H1 (cell line): ENCODE measurements around the gene ASCL5. TPM values are rescaled to one million over a fixed set of nuclear protein-coding genes. Genes with fewer than 3 reads are reported as not detected.
A peak's percentile ranks its signal among the peaks of the same experiment; 100 is the strongest.

ENCODE experiments used
- CTCF ChIA-PET: fragments of 300-600 bp; sonication (Branson Sonifier 250); formaldehyde crosslinking; loops from one replicate; lab custom pipeline; 2021; ENCODE audit not compliant: partially characterized antibody; lab: Charles Lee
- POLR2A ChIA-PET: fragments of 300-600 bp; sonication (Branson Sonifier 250); formaldehyde crosslinking; loops from one replicate; lab custom pipeline; 2021; ENCODE audit warnings: inconsistent platforms; ENCODE audit not compliant: partially characterized antibody; lab: Charles Lee
- DNase-seq, 2 experiments: peaks; one replicate each; pipeline versions ENCODE4 v3.0.0 to v3.0.0-alpha.2; 2010 to 2022; ENCODE audit warnings: low spot score in 2 of 2, low read depth in 1 of 2, mixed read lengths in 1 of 2
- FAIRE-seq: peaks from 2 replicates; lab custom pipeline; 2011; peaks lifted over from hg19 to GRCh38; lab: Jason Lieb, UNC
- H2AFZ ChIP-seq: 2 replicates; pipeline ENCODE4 v1.8.1; 2012; ENCODE audit warnings: low read length, inconsistent platforms
- H2AK5ac ChIP-seq: 2 replicates; pipeline ENCODE4 v1.6.1; 2013; ENCODE audit warnings: low read depth, low read length
- H2BK120ac ChIP-seq: replicated peaks from 2 replicates; pipeline ENCODE3; 2013; ENCODE audit warnings: low read depth, low read length, inconsistent platforms
- H2BK12ac ChIP-seq: 2 replicates; pipeline ENCODE4 v1.6.1; 2013; ENCODE audit warnings: low read depth, low read length
- H2BK15ac ChIP-seq: 2 replicates; pipeline ENCODE4 v1.6.1; 2013; ENCODE audit warnings: low read length
- H2BK20ac ChIP-seq: 2 replicates; pipeline ENCODE4 v1.6.1; 2013; ENCODE audit warnings: low read length
- H2BK5ac ChIP-seq: 2 replicates; pipeline ENCODE4 v1.6.1; 2013; ENCODE audit warnings: low read depth, low read length
- H3K14ac ChIP-seq: 2 replicates; pipeline ENCODE4 v1.6.1; 2013; ENCODE audit warnings: inconsistent platforms; ENCODE audit not compliant: insufficient read length
- H3K18ac ChIP-seq: 2 replicates; pipeline ENCODE4 v1.6.1; 2013; ENCODE audit warnings: low read length; ENCODE audit errors: extremely low read depth
- H3K23ac ChIP-seq: 2 replicates; pipeline ENCODE4 v1.6.1; 2013; ENCODE audit warnings: inconsistent platforms; ENCODE audit not compliant: insufficient read length
- H3K23me2 ChIP-seq: 2 replicates; pipeline ENCODE4 v1.6.1; 2013; ENCODE audit warnings: low read depth, low read length
- H3K27ac ChIP-seq: 2 replicates; pipeline ENCODE4 v1.6.1; 2011; ENCODE audit warnings: low read depth, low read length, inconsistent platforms
- H3K27me3 ChIP-seq, 4 experiments: replicated peaks in 1 of 4; 1 replicate in 1 of 4; 2 replicates in 3 of 4; pipeline versions ENCODE4 v1.6.1 to v1.8.1; 2011 to 2013; ENCODE audit warnings: low read length in 3 of 4, mild to moderate bottlenecking in 3 of 4, inconsistent platforms in 2 of 4, mixed read lengths in 2 of 4, moderate library complexity in 1 of 4; ENCODE audit not compliant: control insufficient read depth in 3 of 4, insufficient read depth in 3 of 4; ENCODE audit errors: extremely low read depth in 1 of 4
- H3K36me3 ChIP-seq, 4 experiments: 2 replicates each; pipeline versions ENCODE4 v1.6.1 to v1.8.1; 2011 to 2013; ENCODE audit warnings: mild to moderate bottlenecking in 4 of 4, low read length in 3 of 4, moderate library complexity in 2 of 4, control low read depth in 1 of 4, inconsistent platforms in 1 of 4; ENCODE audit not compliant: insufficient read depth in 4 of 4, control insufficient read depth in 2 of 4
- H3K4ac ChIP-seq: replicated peaks from 2 replicates; pipeline ENCODE3; 2013; ENCODE audit warnings: low read length, low read depth, mixed read lengths, inconsistent platforms; ENCODE audit not compliant: insufficient read length
- H3K4me1 ChIP-seq, 4 experiments: replicated peaks in 1 of 4; 1 replicate in 1 of 4; 2 replicates in 3 of 4; pipeline versions ENCODE4 v1.6.1 to v1.8.1; 2011 to 2013; ENCODE audit warnings: low read length in 3 of 4, inconsistent platforms in 2 of 4, mixed read lengths in 1 of 4; ENCODE audit not compliant: insufficient read depth in 4 of 4, control insufficient read depth in 3 of 4
- H3K4me2 ChIP-seq, 2 experiments: 2 replicates each; pipeline versions ENCODE4 v1.6.1 to v1.8.1; 2011 to 2013; ENCODE audit warnings: low read depth in 2 of 2, low read length in 2 of 2, control low read depth in 1 of 2, inconsistent platforms in 1 of 2, mild to moderate bottlenecking in 1 of 2; ENCODE audit not compliant: insufficient read depth in 1 of 2
- H3K4me3 ChIP-seq, 4 experiments: fragments of 200-600, 300-600 bp in 1 of 4; sonication (generic), shearing (Covaris generic), sonication (Bioruptor Twin) in 1 of 4; 2 replicates each; pipeline versions ENCODE4 v1.5.1 to v1.8.1; 2011 to 2016; ENCODE audit warnings: low read length in 4 of 4, low read depth in 3 of 4, control low read depth in 2 of 4, inconsistent platforms in 2 of 4, mild to moderate bottlenecking in 2 of 4, mixed read lengths in 1 of 4, moderate library complexity in 1 of 4; ENCODE audit not compliant: insufficient read depth in 2 of 4; ENCODE audit errors: extremely low read depth in 1 of 4
- H3K56ac ChIP-seq: replicated peaks from 2 replicates; pipeline ENCODE3; 2013; ENCODE audit warnings: low read depth, mild to moderate bottlenecking, mixed read lengths, low read length, inconsistent platforms; ENCODE audit not compliant: insufficient read length
- H3K79me1 ChIP-seq: 2 replicates; pipeline ENCODE4 v1.6.1; 2013; ENCODE audit warnings: low read depth, low read length, control low read depth
- H3K79me2 ChIP-seq, 2 experiments: 2 replicates each; pipeline versions ENCODE4 v1.6.1 to v1.8.1; 2012 to 2013; ENCODE audit warnings: low read length in 2 of 2, mild to moderate bottlenecking in 2 of 2, inconsistent platforms in 1 of 2; ENCODE audit not compliant: insufficient read depth in 2 of 2, control insufficient read depth in 1 of 2
- H3K9ac ChIP-seq, 4 experiments: replicated peaks in 1 of 4; 1 replicate in 1 of 4; 2 replicates in 3 of 4; pipeline versions ENCODE4 v1.6.1 to v1.8.1; 2011 to 2013; ENCODE audit warnings: low read depth in 3 of 4, low read length in 3 of 4, control low read depth in 2 of 4, mild to moderate bottlenecking in 2 of 4, moderate library complexity in 2 of 4, inconsistent platforms in 1 of 4; ENCODE audit errors: extremely low read depth in 1 of 4
- H3K9me3 ChIP-seq, 2 experiments: 2 replicates each; pipeline versions ENCODE4 v1.6.1 to v1.8.1; 2012 to 2013; ENCODE audit warnings: mild to moderate bottlenecking in 2 of 2, moderate library complexity in 2 of 2, control low read depth in 1 of 2, inconsistent platforms in 1 of 2, low read depth in 1 of 2, low read length in 1 of 2, mixed read lengths in 1 of 2; ENCODE audit not compliant: insufficient read depth in 2 of 2
- H4K20me1 ChIP-seq, 2 experiments: replicated peaks in 1 of 2; 2 replicates each; pipeline versions ENCODE3 to v1.8.1; 2011 to 2013; ENCODE audit warnings: inconsistent platforms in 2 of 2, low read length in 2 of 2, mild to moderate bottlenecking in 1 of 2; ENCODE audit not compliant: insufficient read depth in 2 of 2, control insufficient read depth in 1 of 2
- H4K5ac ChIP-seq: 2 replicates; pipeline ENCODE4 v1.6.1; 2013; ENCODE audit warnings: low read length, low read depth, mixed read lengths, inconsistent platforms; ENCODE audit not compliant: insufficient read length
- H4K8ac ChIP-seq: 2 replicates; pipeline ENCODE4 v1.8.0; 2013; ENCODE audit warnings: mild to moderate bottlenecking, moderate library complexity, low read length, inconsistent platforms; ENCODE audit not compliant: insufficient read depth; ENCODE audit errors: extremely low read depth
- H4K91ac ChIP-seq: replicated peaks from 2 replicates; pipeline ENCODE3; 2013; ENCODE audit warnings: low read length, mixed read lengths, inconsistent platforms; ENCODE audit not compliant: insufficient read length
- NANOG ChIP-seq: IDR thresholded peaks from 2 replicates; pipeline ENCODE4 v1.6.1; 2011; ENCODE audit warnings: low read length, low read depth, mild to moderate bottlenecking, inconsistent platforms; ENCODE audit not compliant: insufficient read depth, poor library complexity, severe bottlenecking
- RBBP5 ChIP-seq: IDR thresholded peaks from 2 replicates; pipeline ENCODE4 v1.7.1; 2012; ENCODE audit warnings: low read depth, mild to moderate bottlenecking, inconsistent platforms, low read length, moderate library complexity, borderline replicate concordance
- SRF ChIP-seq: IDR thresholded peaks from 2 replicates; pipeline ENCODE4 v1.6.1; 2011; ENCODE audit warnings: mild to moderate bottlenecking, low read depth, low read length, moderate library complexity
- WGBS, 2 experiments: shearing (Covaris generic) in 1 of 2; methylation state at CpG; one replicate each; pipeline versions ENCODE4 v1.1.6 to v1.1.7; 2013 to 2015; ENCODE audit warnings: low lambda C conversion rate in 2 of 2, mixed read lengths in 2 of 2, inconsistent platforms in 1 of 2, low coverage in 1 of 2, missing lambda C conversion rate in 1 of 2; ENCODE audit not compliant: insufficient replicate concordance in 2 of 2, insufficient coverage in 1 of 2, insufficient read length in 1 of 2; ENCODE audit errors: extremely low coverage in 1 of 2, missing lambda C conversion rate in 1 of 2; 5-methylcytosine and 5-hydroxymethylcytosine counted together
- long read RNA-seq, 2 experiments: library from RNA in 1 of 2; library from capped mRNA in 1 of 2; stranded (forward); transcript quantifications; one replicate each; pipeline ENCODE4 v2.0.0, GENCODE V29; 2021; ENCODE audit warnings: inconsistent platforms in 1 of 2
- polyA minus RNA-seq, 3 experiments: library from RNA; depleted of rRNA, polyadenylated mRNA; stranded (reverse); fragments of >200 nt; gene quantifications; 1 replicate in 2 of 3; 2 replicates in 1 of 3; pipeline ENCODE4 v1.2.3, GENCODE V29; 2011
- polyA plus RNA-seq, 7 experiments: library from polyadenylated mRNA; depleted of rRNA in 3 of 7; stranded (reverse) in 5 of 7; unstranded in 2 of 7; fragments of >200 nt in 5 of 7; fragments of 200-250 nt in 2 of 7; gene quantifications; 1 replicate in 5 of 7; 2 replicates in 1 of 7; 4 replicates in 1 of 7; pipeline versions ENCODE4 v1.2.1 to v1.2.3, GENCODE V29; 2011 to 2013; ENCODE audit warnings: missing spikeins in 2 of 7, mixed read lengths in 2 of 7
- total RNA-seq: library from RNA; stranded (reverse); fragmentation: NEBNext Ultra II Directional; extraction: Animal tissue kit (Norgen Biotek cat#: 25700); gene quantifications from 2 replicates; pipeline ENCODE4 v1.2.1, GENCODE V29; 2021

Gene ASCL5, protein sequence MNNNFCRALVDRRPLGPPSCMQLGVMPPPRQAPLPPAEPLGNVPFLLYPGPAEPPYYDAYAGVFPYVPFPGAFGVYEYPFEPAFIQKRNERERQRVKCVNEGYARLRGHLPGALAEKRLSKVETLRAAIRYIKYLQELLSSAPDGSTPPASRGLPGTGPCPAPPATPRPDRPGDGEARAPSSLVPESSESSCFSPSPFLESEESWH
- total RNA-seq (0.41 and 0.44 TPM in 2 replicates), polyA plus RNA-seq (2011; rRNA removed) (0.29 and 0.31 TPM in 2 replicates), polyA minus RNA-seq (2011; rRNA and poly(A)+ RNA removed) (not detected in 2 replicates)
- polyA plus RNA-seq (2011; cell fraction: cytosol; rRNA removed), result 0.13 TPM
- polyA plus RNA-seq (2011; cell fraction: nucleus; rRNA removed), result 0.33 TPM
- 0.21 to 0.52 TPM (median 0.34 TPM) in 4 replicates for polyA plus RNA-seq (2012, experiment 1 of 2)
- 0.30 TPM for polyA plus RNA-seq (2012, experiment 2 of 2)
- polyA plus RNA-seq (2013, experiment 1 of 2), result 0.10 TPM
- 0.09 TPM for polyA plus RNA-seq (2013, experiment 2 of 2)
- not detected for polyA minus RNA-seq (2011; cell fraction: cytosol; rRNA and poly(A)+ RNA removed)
- polyA minus RNA-seq (2011; cell fraction: nucleus; rRNA and poly(A)+ RNA removed), result 0.40 TPM
- long read RNA-seq, experiment 1, result 0 reads
- long read RNA-seq, experiment 2, partial matches to known transcripts, result 0 of 1 reads
- long read RNA-seq, experiment 2, other reads (novel, unspliced or antisense), result 1 of 1 reads

DNA sequence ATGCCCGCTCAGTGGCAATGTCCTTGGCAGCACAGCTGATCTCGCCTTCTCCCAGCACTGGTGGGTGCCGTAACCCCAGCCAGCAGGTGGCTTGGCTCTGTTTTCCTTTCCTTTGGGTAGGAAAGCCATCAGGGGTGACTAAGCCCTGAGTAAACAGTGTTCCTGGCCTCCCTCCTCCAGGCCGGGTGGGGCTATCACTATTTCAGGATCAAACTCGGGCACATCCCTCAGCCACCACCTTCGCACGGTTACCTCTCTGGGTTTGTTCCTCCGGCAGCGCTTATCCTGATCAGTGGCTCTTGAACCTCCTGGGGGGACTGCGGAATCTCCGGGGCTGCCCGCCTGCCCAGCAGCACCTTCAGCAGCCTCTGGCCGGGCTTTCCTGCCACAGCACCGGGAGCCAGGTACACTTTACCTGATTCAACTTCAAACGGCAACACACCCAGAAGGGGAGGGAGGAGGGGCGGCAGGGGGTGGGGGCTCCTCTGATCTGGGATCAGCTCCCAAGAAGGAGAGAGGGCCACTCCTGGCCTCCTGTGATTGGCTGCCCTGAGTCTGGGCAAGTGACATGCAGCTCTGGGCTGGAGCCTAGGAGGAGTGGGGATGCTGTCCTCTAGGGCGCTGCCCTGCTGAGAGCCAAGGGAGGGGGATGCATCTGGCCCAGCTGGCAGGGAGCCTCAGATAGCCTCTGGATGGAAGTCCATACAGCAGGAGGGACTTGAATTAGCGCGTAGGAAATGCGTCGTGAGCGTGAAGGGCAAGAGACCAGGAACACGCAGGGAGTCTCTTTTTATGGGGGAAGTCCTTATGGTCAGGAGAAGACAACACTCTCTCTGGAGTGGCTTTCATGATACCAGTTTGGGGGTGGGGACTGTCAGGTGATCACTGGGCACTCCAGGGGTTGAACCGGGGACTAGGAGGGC lies at the start of gene ASCL5:
Gene ASCL5, minus strand, starts transcription at position 353 of the 923 bp plus-strand sequence. CDS start 11,812 bp downstream, outside the sequence.
- WGBS, 2 experiments, result 63% methylated on average over 21 of the region's 24 CpGs; no CpG with 5 or more reads in 1 of the 2 experiments
- no peak within 1 kb of the TSS for H3K14ac ChIP-seq
- TF ChIP-seq RBBP5 (peak; percentile 49; the same call in 1 of the 2 replicates), NANOG (no peak), SRF (no peak)
- H3K4me3 ChIP-seq, result peak within 1 kb of the TSS in 1 of 4 experiments; percentile 35; a peak in 1 of 8 replicates
- H2BK20ac ChIP-seq, result no peak within 1 kb of the TSS
- H4K91ac ChIP-seq, result no peak within 1 kb of the TSS
- no peak within 1 kb of the TSS for H4K5ac ChIP-seq
- no peak within 1 kb of the TSS for H3K9ac ChIP-seq
- H3K23me2 ChIP-seq, result no peaks in the 10 kb centered on the region
- FAIRE-seq (no peak), DNase-seq (peak in 1 of 2 experiments; percentile 67)
- no peak within 1 kb of the TSS for H4K8ac ChIP-seq
- H3K27me3 ChIP-seq, result no peaks in the 10 kb centered on the region; a peak in 1 of 7 replicates
- no peak within 1 kb of the TSS for H2BK120ac ChIP-seq
- ChIA-PET POLR2A (interaction anchor here (1.0 to 4.3 kb wide), 4 partner anchors 8 to 27 kb away, joined by 3 to 13 read pairs (median 4); partner anchors contain the start of gene TMEM9), CTCF (interaction anchor here (1.0 to 4.9 kb wide), 10 partner anchors 11 to 178 kb away, joined by 3 to 17 read pairs (median 3); no protein-coding TSS in a partner anchor)
- no peak within 1 kb of the TSS for H2AK5ac ChIP-seq
- H4K20me1 ChIP-seq, result no peaks in the 10 kb centered on the region
- no peaks in the 10 kb centered on the region for H3K9me3 ChIP-seq
- H2BK15ac ChIP-seq, result peak within 1 kb of the TSS; percentile 61; the same call in 1 of the 2 replicates
- H2AFZ ChIP-seq, result peak within 1 kb of the TSS; percentile 74; the same call in 1 of the 2 replicates
- no peaks in the 10 kb centered on the region for H3K79me1 ChIP-seq
- peaks cover 3 to 11% (median 9%) of the 10 kb centered on the region in 4 experiments for H3K4me1 ChIP-seq
- H3K4me2 ChIP-seq, result peak within 1 kb of the TSS; percentile 1 to 58; a peak in 3 of 4 replicates
- H2BK5ac ChIP-seq, result no peak within 1 kb of the TSS
- no peaks in the 10 kb centered on the region for H3K36me3 ChIP-seq
- H3K18ac ChIP-seq, result peak within 1 kb of the TSS; percentile 51
- H2BK12ac ChIP-seq, result 0 out of 2 replicates have a peak within 1 kb of the TSS, but pooled peaks have one; percentile 9
- H3K23ac ChIP-seq, result no peak within 1 kb of the TSS
- H3K27ac ChIP-seq, result no peak within 1 kb of the TSS
- peak within 1 kb of the TSS; percentile 17 for H3K56ac ChIP-seq
- H3K79me2 ChIP-seq, result no peaks in the 10 kb centered on the region
- H3K4ac ChIP-seq, result peak within 1 kb of the TSS; percentile 57
